Erythroblast (primary cell): Measurements from ENCODE around the gene RIPPLY3.

Source experiments
- DNase-seq, 2 experiments: peaks; one replicate each; lab custom pipeline; 2025; lab: John Stamatoyannopoulos, UW
- GATA1 ChIP-seq: IDR thresholded peaks from 2 replicates; pipeline ENCODE4 v1.6.1; 2011; ENCODE audit warnings: low read depth, mild to moderate bottlenecking, control low read depth, low read length, moderate library complexity
- POLR2A ChIP-seq: IDR thresholded peaks from 2 replicates; pipeline ENCODE4 v1.6.1; 2011; ENCODE audit warnings: mild to moderate bottlenecking, low read length

RIPPLY3 gene

GRCh38 chr21:37006486-37007291 lies at the start of gene RIPPLY3:
Gene RIPPLY3 (plus strand): TSS chr21:37006702. CDS start chr21:37006773, 71 bp downstream.
- no peak for DNase-seq
- TF ChIP-seq POLR2A (no peak), GATA1 (no peak)

GRCh38 chr21:36959020-36959835 lies 47.3 kb upstream of the RIPPLY3 start:
- TF ChIP-seq GATA1 (no peak), POLR2A (no peak)
- DNase-seq = peak in 1 of 2 experiments; percentile 7

GRCh38 chr21:36960676-36961284 lies 45.7 kb upstream of the RIPPLY3 start:
- DNase-seq = no peak
- TF ChIP-seq GATA1 = no peak
- no peak for TF ChIP-seq POLR2A

- TF ChIP-seq POLR2A = no peak
- TF ChIP-seq GATA1 = no peak
Measured at GRCh38 chr21:36962098-36962780, 44.3 kb upstream of the RIPPLY3 start.

GRCh38 chr21:36964398-36964797 lies 42.1 kb upstream of the RIPPLY3 start:
- TF ChIP-seq GATA1 (no peak), POLR2A (no peak)
- DNase-seq = no peak

More at GRCh38 chr21:36962098-36962780, 44.3 kb upstream of the RIPPLY3 start:
- DNase-seq = no peak

GRCh38 chr21:36964827-36965719 lies 41.4 kb upstream of the RIPPLY3 start:
- TF ChIP-seq POLR2A = peak; percentile 20
- TF ChIP-seq GATA1 = no peak
- DNase-seq = peak; percentile 64 to 68

GRCh38 chr21:36965720-36966065 lies 40.8 kb upstream of the RIPPLY3 start:
- no peak for TF ChIP-seq GATA1
- TF ChIP-seq POLR2A = no peak
- peak in 1 of 2 experiments; percentile 55 for DNase-seq

- peak; percentile 79 to 87 for DNase-seq
Measured at GRCh38 chr21:36966066-36966820, 40.3 kb upstream of the RIPPLY3 start, which contains the start of gene HLCS. Gene HLCS (minus strand): TSS chr21:36966669. CDS start chr21:36966638, 31 bp downstream.

GRCh38 chr21:36966821-36967768 lies 39.4 kb upstream of the RIPPLY3 start:
- DNase-seq = peak; percentile 31 to 43

More at GRCh38 chr21:36966066-36966820, 40.3 kb upstream of the RIPPLY3 start, which contains the start of gene HLCS:
- no peak for TF ChIP-seq GATA1

GRCh38 chr21:36968414-36968813 lies 38.1 kb upstream of the RIPPLY3 start:
- TF ChIP-seq GATA1 = no peak
- TF ChIP-seq POLR2A = no peak

More at GRCh38 chr21:36966821-36967768, 39.4 kb upstream of the RIPPLY3 start:
- TF ChIP-seq GATA1 (no peak), POLR2A (no peak)

GRCh38 chr21:36968976-36969375 lies 37.5 kb upstream of the RIPPLY3 start:
- no peak for DNase-seq
- no peak for TF ChIP-seq POLR2A
- TF ChIP-seq GATA1 = no peak

More at GRCh38 chr21:36968414-36968813, 38.1 kb upstream of the RIPPLY3 start:
- DNase-seq = no peak
